GM18873 (cell line): ENCODE results near the gene RABL6.
"Not testable (repeated sequence)": the region's sequence is repeated elsewhere in the genome, so short reads cannot be mapped to it uniquely, and the experiment has no call there.

Experiments
- ATAC-seq: cut with Tn5 transposase; IDR thresholded peaks from one replicate; pipeline ENCODE4 v1.9.1; 2021; ENCODE audit warnings: mild to moderate bottlenecking, moderate library complexity, moderate number of reproducible peaks; ENCODE audit not compliant: unreplicated experiment, low FRiP score

RABL6 gene, protein sequence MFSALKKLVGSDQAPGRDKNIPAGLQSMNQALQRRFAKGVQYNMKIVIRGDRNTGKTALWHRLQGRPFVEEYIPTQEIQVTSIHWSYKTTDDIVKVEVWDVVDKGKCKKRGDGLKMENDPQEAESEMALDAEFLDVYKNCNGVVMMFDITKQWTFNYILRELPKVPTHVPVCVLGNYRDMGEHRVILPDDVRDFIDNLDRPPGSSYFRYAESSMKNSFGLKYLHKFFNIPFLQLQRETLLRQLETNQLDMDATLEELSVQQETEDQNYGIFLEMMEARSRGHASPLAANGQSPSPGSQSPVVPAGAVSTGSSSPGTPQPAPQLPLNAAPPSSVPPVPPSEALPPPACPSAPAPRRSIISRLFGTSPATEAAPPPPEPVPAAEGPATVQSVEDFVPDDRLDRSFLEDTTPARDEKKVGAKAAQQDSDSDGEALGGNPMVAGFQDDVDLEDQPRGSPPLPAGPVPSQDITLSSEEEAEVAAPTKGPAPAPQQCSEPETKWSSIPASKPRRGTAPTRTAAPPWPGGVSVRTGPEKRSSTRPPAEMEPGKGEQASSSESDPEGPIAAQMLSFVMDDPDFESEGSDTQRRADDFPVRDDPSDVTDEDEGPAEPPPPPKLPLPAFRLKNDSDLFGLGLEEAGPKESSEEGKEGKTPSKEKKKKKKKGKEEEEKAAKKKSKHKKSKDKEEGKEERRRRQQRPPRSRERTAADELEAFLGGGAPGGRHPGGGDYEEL

DNA sequence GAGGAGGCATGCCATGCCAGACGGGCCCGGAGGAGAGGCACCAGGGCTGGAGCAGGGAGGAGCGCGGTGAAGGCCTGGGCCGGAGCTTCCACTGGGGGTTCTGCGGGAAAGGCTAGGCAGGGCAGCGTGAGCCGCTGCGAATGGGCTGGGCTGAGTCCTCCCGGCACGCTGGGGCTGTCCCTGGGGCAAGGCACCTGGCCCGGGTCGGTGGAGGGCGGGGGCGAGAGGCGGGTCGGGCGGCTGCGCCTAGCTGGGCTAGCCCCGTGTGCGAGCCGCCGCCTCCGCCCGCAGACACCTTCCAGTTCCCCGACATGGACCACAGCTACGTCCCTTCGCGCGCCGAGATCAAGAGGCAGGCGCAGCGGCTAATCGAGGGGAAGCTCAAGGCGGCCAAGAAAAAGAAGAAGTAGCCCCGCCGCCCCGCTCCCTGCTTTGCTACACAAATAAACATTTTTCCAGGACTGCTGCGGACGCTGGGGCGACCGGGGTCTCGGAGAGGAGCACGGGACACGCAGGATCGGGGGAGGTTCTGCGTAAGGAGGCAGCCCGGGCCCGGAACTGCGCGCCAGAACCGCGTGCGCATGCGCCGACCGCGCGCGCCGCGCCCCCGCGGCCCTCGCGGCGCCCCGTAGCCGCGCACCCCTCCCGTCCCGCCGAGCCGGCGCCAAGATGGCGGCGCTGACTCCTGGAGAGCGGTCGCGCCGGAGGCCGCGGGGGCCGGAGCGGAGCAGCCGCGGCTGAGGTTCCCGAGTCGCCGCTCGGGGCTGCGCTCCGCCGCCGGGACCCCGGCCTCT is at the start of gene RABL6:
Gene RABL6, plus strand, starts transcription at position 668 of the 794 bp plus-strand sequence. CDS start 249 bp downstream, outside the sequence.
- ATAC-seq, result peak; percentile 52

DNA sequence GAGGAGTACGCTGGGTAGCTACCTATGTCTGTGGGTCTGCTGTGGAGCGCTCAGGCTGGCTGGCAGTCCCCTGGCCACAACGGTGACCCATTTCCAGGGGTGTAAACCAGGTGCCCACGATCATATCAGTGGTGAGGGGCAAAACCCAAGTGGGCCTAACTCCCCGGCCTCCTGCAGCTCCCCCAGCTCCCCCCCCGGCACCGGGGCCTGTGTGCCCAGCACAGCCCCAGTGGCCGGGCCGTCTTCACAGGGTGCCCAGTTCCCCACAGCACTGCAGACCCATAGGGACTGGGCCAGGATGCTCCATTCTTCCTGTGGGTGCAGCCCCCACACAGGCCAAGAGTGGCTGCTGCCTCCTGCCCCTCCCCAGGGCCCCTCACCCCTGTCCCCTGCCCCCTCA is 48.7 kb upstream of the RABL6 start:
- no peak for ATAC-seq

DNA sequence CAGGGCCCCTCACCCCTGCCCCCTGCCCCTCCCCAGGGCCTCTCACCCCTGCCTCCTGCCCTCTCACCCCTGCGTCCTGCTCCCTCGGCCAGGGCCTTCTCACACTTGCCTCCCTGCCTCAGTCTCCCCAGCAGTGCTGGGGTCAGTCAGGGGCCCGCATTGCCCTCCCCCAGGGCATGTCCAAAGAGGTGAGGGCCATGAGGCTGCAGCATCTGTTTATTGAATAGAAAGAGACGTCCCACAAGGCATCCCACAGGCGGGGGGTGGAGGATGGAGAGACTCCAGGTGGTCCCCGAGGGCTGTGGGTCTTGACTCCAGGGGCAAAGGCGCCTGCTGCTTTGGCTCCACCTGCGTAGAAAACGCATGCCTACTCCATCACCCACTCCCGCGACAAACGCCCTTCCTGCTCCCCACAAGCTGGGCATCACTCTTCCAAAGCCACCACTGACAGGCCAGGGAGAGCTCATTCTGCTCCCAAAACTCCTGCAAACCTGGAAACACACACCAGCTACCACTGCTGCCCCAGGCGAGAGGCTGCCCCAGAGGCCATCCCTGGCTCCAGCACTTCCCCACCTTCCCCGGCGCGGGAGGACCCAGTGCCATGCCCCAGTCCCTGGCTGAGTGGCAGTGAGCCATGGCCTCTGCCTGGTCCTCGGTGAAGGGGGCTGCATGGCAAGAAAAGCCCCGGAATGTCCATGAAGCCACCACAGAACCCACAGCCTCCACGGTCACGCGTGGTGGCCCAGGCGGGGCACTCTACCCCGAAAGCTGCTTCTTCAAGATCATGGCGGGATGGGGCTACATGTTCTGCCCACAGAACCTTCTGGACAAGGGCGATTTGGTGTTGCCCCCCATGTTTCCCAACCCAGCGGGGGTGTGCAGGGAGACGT is 48.1 kb upstream of the RABL6 start:
- no peak for ATAC-seq

GRCh38 chr9:136760424-136760823 is 47.3 kb upstream of the RABL6 start:
- no peak for ATAC-seq

DNA sequence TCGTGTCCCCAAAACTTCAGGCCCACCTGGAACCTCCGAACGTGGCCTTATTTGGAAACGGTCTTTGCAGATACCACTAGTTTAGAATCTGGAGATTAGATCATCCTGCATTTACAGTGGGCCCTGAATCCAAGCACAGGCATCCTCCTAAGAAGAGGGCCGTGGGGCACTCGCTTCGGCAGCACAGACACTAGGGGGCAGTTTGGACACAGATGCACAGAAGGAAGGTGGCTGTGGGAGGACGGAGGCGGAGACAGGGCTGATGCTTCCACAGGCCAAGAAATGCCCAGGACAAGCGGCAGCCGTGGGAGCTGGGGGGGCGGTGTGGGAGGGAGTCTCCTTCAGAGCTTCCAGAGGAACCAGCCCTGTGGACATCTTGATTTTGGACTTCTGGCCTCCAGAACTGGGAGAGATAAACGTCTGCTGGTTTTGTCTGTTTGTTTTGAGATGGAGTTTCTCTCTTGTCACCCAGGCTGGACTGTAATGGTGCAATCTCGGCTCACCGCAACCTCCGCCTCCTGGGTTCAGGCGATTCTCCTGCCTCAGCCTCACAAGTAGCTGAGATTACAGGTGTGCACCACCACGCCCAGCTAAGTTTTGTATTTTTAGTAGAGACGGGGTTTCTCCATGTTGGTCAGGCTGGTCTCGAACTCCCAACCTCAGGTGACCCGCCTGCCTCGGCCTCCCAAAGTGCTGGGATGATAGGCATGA is 46.8 kb upstream of the RABL6 start:
- not testable (repeated sequence) for ATAC-seq

DNA sequence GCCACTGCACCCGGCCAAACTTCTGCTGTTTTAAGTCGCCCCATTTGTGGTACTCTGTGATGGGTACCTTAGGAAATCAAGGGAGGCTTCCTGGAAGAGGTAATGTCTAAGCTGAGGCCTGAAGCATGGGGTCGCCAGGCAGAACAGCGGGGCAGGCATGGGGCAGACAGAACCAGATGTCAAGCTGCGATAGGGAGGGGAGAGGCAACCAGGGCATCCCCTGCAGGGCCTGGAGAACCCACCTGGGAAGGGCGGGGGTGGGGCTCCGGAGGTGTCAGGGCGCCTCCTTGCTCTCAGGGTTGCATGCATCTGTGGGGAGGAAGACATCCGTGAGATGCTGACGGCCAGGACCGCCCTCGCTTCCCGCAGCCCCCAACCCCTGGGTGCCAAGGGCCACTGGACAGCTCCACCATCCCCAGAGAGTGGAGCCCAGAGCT is 46.2 kb upstream of the RABL6 start:
- ATAC-seq, result no peak

DNA sequence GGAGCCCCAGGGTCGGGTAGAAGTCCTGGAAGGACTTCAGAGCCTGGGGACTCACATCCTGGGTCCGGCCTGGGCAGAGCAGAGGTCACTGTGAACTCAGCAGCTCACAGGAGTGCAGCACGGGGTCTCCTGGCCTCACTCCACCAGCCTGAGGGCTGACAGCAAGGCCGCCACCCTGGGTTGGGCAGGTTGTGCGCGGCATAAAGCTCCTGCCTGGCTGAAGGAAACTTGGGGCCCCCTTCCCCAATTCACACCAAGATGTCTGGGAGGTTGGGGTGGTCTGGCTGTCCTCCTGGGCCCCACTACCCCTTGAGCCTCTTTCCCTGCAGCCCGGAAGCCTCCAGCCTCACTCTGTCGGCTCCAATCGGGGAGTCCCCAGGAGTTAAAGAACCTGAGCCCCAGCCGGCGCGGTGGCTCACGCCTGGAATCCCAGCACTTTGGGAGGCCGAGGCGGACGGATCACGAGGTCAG is 45.5 kb upstream of the RABL6 start:
- ATAC-seq, result no peak

DNA sequence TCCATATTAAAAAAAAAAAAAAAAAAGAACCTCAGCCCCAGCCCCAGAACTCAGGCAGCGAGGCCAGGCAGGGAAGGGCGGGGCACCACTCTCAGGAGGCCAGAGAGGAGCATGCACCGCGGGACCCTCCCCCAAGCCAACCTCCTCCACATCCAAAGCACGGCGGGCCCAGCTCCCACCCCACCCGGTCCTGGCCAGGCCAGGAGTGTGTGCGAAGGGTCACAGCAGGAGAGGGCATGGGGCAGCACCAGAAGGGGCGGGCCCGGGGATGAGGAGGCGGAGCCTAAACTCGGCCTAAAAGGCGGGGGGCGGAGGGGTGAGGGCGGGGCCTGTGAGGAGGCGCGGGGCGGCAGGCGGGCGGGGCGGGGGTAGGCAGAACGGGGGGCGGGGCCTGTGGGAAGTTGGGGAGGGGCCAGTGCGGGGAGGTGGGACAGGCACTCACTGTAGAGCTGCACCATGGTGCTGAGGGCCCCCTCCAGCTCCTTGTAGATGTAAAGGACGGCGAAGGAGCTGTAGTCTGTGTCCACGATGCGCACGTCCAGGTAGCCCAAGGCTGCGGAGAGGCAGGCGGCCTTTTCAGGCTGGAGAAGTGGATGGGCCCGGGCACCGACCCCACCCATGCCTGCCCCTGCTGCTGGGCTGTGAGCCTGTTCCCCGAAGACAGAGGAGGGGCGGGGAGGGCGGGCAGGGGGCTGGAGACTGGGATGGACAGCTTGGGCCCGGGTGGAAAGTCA is 44.7 kb upstream of the RABL6 start:
- no peak for ATAC-seq

DNA sequence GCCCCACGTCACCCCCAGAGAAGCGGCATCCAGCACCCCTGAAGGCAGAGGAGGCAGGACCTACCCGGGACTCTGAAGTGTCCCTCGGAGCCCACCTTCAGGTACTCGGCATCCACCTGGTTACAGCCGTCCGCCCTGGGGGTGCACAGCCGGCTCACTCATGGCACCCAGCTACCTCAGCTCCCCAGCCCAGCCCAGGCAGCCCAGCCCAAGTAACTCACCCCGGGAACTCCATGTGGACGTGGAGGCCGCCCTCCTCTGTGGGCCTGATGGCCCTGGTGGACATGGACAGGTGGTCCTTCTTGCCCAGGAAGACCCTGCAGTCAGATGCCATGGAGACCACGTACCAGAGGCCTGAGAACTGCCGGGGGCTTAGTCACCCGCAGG is 44.1 kb upstream of the RABL6 start:
- no peak for ATAC-seq

DNA sequence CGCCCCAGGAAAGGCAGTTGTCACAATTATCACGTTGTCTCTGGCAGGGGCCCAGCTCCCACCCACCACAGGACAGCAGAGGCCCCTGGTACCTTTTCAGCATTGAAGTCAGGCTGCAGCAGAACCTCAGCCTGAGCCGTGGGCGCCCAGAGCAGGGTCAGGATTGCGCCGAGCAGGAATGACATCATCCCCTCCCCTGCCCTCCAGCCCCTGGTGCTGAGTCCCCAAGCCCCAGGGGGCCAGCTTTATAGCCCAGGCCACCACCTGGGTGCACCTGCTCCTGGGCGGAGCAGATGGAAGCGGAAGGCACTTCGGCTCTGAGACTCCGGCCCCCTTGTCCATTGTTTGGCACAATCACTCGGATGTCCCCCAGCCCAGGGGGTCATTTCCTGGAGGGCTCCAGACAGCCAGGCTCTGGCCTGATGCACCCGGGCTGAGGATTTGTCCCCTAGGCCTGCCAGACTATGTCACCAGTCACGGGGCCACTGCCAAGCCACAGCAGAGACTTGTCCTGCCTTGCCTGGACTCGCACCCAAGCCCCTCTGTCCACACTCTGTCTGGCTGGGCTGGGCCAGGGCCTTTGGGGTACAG is 43.4 kb upstream of the RABL6 start, which contains the start of gene LCN15:
Gene LCN15, minus strand, starts transcription at position 218 of the 591 bp plus-strand sequence. Its CDS starts 30 bp downstream, at position 188.
- no peak for ATAC-seq

GRCh38 chr9:136765041-136765440 is 42.7 kb upstream of the RABL6 start:
- ATAC-seq, result no peak

DNA sequence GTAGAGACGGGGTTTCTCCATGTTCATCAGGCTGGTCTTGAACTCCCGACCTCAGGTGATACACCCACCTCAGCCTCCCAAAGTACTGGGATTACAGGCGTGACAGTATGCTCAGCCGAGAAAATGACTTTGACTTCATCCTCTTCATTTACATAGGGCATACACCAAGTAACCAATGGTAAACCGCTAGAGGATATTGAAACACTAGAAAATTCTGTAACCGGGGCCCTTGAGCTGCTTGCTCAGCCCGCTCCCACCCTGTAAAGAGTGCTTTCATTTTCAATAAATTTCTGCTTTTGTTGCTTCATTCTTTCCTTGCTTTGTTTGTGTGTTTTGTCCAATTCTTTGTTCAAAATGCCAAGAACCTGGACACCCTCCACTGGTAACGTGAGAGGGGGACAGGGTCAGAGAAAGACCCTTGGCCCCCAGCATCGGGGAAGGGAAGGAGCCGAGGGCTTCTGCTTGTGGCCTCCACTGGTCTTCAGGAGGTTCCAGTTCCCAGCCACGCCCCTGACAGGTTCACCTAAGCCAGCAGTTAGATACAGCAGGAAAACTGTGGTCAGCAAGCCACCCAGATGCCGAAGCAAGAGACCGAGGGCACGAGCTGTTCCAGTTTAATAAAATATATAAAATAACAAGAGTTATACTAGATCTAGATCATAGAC is 41.9 kb upstream of the RABL6 start:
- ATAC-seq, result not testable (repeated sequence)

DNA sequence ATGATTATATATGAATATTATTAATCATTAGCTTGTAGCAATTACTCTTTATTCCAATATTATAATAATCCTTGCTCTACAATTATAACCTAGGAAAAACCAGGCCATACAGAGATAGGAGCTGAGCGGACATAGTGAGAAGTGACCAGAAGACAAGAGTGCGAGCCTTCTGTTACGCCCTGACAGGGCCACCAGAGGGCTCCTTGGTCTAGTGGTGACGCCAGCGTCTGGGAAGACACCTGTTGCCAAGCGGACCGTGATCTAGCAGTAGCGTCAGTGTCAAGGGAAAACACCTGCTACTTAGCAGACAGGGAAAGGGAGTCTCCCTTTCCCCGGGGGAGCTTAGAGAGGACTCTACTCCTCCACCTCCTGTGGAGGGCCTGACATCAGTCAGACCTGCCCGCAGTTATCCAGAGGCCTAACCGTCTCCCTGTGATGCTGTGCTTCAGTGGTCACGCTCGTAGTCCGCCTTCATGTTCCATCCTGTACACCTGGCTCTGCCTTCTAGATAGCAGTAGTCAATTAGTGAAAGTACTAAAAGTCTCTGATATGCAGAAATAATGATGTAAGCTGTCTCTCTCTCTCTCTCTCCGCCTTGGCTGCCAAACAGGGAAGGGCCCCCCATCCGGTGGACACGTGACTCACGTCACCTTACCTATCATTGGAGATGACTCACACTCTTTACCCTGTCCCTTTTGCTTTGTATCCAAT is 41.2 kb upstream of the RABL6 start:
- not testable (repeated sequence) for ATAC-seq

GRCh38 chr9:136769710-136770191 is 38.0 kb upstream of the RABL6 start:
- ATAC-seq, result no peak

DNA sequence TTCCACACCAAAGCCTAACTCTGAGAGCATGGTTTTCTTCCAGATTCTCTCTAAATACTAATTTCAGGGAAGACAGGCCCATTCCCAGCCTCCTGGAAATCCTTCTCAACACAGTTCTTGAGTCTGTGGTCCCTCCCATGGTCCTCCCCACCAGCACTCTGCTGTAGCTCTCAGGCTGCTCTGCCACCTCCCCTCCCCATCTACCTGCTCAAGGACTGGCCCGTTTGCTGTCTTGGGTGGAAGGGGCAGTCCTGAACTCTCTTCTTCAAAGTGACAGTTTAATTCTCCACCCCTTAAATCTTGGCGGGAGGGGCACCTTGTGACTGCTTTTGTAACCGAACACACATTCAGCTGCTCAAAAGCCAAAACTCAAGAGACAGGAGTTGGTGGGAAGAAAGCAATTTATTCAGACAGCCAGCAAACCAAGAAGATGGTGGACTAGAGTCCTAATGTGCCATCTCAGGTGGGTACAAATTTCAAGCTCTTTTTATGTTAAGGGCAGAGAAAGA is 35.8 kb upstream of the RABL6 start:
- no peak for ATAC-seq

- ATAC-seq, result no peak
Observed at GRCh38 chr9:136773386-136774044, 34.2 kb upstream of the RABL6 start.
